Stimulated activated CD4-positive, alpha-beta T cell treated with anti-CD3 and anti-CD28 coated beads, TNF-alpha, amount 100 ng/mL, for 24 hours (primary cell): ENCODE measurements around the gene PLCD1.
A peak's percentile ranks its signal among the peaks of the same experiment; 100 is the strongest.
"Not testable (repeated sequence)": the region's sequence is repeated elsewhere in the genome, so short reads cannot be mapped to it uniquely, and the experiment has no call there.

Source experiments
- DNase-seq, 3 experiments: peaks; one replicate each; pipeline ENCODE4 v3.0.0-alpha.2; 2020; ENCODE audit warnings: low read depth in 3 of 3

The PLCD1 gene

DNA sequence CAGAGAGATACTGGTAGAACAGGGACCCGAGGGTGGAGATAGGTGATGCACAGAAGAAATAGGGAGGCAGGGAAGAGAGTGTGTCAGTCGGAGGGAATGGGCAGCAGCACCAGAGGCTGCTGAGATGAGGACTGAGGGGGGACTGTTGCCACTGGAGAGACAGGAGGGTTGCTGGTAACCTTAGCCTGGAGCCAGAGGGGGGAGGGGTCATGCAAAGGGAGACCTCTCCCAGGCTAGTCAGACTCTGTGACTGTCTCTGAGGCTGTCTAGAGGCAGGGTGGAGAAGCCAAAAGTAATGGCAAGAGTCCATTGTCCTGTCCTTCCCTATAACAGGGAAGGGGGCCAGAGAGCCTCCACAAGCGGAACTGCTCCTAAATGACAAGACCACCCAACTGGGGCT, 7.5 kb upstream of the PLCD1 start:
- no peak for DNase-seq

DNA sequence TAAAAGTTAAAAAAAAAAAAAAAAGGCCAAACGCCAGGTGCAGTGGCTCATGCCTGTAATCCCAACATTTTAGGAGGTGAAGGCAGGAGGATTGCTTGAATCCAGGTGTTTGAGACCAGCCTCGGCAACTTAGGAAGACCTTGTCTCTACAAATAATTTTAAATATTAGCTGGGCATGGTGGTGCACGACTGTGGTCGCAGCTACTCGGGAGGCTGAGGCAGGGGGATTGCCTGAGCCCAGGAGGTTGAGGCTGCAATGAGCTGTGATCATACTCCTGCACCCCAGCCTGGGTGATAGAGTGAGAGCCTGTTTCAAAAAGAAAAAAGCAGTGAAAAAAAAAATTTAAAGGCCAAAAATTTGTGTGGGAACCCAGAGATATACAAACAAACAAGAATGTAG, 6.8 kb upstream of the PLCD1 start:
- DNase-seq, result no peak

DNA sequence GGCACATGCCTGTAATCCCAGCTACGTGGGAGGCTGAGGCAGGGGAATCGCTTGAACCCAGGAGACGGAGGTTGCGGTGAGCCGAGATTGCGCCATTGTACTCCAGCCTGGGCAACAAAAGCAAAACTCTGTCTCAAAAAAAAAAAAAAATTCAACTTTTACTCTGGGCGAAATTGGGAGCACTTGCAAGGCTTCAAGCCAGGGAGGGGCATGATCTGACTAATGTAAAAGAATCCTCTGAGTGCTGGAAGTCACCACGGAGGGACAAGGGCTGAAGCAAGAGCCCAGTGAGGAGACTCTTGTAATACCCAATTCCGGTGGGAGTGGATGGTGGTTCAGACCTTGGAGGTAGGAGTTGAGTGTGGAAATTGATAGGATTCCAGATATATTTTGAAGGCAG, 4.9 kb upstream of the PLCD1 start:
- DNase-seq, result not testable (repeated sequence)

DNA sequence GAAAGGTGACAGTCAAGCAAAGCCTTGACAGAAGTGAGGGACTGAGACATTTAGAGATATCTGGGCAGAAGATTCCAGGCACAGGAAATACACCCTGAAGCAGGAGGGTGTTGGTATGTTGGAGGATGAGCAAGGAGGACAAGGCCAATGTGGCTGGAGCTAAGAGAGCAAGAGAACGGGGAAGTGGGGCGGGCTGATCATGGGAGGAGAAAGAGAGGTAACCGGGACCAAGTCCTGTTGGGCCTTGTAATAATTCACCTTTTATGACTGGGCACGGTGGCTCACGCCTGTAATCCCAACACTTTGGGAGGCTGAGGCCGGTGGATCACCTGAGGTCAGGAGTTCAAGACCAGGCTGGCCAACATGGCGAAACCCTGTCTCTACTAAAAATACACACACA, 4.1 kb upstream of the PLCD1 start:
- DNase-seq, result not testable (repeated sequence)

DNA sequence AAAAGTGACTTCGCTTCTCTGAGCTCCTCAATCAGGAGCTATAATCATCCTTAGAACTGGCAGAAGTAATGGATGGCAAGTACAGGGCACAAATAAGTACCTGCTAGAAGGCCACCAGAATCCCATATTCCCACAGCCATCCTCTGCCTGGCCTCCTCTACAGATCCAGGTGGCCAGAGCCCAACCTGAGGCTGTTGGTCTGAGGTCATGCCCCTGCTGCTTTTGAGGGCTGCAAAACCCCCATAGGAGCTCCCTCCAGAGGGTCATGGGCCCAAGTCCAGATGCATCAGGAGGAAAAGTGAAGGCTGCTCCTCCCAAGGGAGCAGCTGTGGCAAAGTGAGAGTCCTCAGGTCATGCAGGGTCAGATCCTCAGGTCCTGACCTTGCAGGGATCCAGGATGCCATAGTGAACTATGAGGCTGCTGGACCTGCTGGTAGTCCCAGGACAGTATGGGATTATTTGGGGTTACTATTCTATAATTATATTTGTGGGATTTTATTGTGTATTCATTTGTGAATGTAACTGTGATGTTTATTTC, 3.0 kb upstream of the PLCD1 start:
- DNase-seq, result no peak

DNA sequence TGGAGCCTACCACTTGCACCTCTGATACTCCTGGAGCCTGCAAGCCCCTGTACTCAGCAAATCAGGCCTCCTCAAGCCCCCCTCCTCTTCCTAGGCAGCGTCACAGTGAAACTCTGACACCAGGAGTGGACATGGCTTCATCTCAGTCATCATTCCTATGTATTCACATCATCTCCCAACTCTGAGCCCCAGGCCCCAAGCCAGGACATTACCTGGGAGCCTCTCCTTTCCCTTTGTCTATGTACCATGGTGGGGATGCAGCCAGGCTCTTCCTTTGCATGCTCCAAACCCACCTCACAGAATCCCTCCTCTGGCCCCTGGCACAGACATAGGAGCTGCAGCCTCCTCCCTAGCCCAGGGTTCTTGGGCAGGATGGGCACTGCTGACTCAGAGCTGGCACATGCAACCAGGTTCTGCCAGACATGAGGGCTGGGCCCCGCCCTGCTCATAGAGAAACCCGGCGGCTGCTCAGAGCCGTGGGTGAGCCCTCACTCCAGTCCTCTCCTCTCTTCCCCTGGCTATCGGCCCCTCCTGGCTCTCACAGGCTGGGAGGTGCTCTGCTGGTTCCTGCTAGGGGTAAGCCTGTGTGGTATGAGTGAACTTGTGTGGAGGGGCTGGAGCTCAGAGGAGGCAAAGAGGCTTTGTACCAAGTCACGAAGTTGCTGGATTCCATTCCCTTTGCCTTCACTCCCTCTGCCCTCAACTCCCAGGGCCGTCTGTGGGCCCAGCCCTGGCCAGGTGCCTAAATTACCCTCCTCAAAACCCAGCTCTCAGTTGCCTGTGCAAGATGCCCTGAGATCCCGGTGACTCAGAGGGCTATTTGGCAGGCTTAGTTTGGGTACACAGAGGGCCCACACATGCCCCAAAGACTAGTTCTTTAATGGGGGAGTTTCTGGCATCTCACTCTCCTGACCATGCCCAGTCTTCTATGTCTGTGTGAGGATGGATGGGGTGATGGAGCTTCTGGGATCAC, 1.9 kb upstream of the PLCD1 start:
- DNase-seq, result peak in 1 of 3 experiments; percentile 43

DNA sequence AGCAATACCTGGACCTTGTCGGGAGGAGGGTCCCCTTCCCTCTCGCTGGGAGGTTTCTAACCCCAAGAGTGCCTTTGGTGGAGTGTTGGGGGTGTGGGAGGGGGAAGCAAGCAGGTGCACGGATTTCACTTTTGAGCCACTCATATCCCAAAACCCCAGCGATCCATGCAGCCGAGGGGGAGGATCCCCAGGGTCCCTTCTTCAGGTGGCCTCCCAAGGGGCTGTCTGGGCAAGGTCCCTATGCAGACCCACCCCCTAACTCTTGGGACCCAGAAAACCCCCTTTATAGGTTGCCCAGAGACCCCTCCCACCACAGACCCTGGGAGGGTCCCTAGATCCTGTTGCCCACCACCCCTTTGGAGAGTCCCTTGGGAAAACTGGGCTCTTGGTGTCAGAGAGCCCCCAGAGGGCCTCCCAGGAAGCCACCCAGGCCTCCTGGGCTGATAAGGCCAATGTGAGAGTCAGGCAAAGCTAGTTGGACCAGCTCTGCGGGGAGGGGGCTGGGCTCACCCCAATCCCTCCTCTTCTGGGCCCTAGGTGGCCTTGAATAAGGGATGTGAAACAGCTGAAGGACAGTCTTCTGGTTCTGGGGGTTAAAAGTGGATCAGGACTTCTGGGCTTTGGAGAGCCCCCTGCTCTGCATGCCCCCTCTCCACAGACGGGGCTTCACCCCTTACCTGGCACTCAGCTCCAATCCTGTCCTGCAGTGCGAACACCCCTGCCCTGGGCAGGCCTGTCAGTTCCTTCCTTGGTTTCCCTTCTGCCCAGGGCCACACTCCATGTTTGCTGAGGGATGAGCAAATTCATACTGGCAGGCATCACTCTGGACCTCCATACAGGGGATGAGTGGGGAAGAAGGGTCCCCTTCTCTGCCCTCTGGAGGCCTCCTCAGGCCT, 932 bp upstream of the PLCD1 start:
- DNase-seq, result no peak

DNA sequence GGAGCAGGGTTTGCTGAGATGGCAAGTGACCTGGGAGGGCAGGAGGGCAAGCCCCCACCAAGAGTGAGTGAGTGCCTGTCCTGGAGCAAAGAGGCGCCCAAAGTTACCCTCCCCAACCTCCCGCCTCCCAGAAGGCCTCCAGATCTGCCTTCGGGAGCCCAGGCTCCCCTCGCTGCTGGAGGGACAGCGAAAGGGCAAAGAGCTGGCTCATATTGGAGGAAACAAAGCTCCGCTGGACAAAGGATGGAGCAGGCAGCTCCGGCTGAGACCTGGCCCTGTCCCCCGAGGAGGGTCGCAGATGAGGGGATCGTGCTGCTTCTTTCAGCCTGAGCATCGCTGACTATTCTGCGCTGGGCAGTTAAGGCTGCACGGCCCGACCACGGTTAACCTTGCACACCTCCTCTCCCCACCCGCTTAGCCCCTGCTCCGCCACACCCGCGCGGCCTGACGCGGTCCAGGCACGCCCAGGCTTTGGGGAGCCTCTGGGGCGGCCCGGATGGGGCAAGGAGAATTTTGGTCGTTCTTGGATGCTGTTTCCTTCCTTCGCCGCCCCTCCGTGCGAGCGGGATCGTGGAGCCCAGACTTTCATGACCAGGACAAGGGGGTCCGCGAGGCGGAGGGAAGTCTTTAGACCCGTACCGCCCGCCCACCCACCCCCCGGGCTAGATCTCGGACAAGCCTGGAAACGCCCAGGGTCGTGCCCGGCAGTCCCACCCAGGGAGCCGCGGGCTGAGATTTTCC, 651 bp downstream of the PLCD1 start:
- no peak for DNase-seq

DNA sequence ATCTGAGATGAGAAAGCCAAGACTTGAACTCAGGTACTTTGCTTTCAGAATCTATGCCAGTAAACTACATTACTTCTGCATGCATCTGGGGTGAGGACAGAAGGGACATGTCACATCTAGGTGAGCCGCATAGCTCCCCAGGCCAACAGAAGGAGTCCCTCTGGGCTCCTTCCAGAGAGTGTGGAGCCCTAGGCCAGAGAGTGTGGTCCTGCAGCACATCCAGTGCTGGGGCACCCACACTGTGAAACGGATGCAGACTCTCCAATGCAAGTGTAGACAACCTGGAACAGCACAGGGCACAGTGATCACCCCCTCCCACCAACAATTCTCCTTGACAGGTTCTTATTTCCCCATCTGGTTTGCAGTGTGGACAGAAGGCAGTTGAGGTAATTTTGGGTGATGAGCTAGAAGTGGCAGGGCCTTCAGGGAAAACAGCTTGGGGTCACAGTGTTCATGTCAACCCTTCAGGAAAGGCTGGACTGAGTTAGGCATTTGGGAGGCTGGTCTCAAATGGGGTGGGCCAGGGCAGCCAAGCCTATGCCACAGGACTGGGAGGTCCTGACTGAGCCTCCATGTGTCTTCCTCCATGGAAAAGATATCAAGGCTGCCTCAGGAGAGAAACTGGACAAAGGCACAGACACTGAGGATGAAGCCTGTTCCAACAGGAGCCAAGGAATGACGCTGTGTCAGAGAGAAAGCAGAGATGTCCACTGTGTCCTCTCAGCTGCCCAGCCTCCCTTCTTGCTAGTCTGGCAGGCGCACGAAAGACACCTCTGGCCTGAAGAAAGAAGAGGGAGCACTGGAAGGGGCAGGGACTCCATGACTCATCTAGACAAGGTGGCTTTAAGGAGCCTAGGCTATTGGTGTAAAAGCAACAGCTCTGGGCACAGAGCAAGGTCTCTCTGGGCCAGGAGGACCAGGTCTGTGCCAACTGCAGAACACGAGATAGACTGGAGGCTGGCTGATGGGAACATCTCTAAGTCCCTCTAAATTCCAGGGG, 1.7 kb downstream of the PLCD1 start:
- DNase-seq, result no peak

DNA sequence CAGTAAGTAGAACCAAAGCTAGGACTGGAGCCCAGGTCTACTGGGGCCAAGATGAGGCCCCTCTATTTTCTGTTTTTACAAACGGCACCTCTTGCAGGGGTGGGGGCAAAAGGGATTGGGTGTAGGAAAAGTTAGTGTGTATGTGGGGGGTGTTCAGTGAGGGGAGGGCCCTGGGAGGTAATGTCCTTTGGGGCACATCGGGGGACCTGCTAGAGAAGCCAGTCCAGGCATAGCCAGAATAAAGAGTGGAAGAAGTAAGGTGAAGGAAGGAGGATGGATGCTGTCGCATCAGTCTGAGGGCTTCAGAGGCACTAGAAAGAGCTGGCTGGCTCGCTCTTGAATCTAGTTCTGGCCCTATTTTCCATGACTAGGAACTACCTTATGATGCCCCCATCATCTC, 2.6 kb downstream of the PLCD1 start:
- no peak for DNase-seq

DNA sequence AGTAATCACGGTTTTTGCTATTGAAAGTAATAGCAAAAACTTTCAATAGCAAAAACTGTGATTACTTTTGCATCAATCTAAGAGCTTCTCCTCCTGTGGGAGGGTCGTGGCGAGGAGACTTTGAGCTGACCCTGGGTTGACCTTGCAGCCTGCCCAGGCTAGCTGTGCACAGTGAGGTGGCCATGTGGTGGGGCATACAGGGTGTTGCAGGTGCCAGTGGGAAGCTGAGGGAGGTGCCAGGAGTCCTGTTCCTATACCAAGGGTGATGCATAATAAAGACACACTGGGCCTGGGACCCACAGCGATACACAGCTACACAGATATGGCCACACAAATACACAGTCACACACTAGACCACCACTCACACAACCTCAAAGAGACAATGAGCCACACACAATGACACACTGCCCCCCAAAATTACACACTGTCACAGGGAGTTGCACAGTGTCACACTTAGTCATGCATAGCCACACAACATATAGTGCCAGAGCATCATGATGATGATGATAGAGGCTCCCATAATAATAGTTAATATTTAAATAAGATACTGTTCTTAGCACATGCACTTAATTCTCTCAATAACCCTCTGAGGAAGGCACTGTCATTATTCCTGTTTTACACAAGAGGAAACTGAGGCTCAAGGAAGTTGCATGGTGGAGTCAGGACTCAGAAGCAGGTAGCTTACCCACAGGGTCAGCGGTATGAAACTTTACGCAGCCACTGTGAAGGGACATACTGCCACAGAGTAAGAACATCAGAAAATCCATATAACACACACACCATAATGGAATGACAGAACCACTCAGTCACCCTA, 6.3 kb downstream of the PLCD1 start:
- no peak for DNase-seq

DNA sequence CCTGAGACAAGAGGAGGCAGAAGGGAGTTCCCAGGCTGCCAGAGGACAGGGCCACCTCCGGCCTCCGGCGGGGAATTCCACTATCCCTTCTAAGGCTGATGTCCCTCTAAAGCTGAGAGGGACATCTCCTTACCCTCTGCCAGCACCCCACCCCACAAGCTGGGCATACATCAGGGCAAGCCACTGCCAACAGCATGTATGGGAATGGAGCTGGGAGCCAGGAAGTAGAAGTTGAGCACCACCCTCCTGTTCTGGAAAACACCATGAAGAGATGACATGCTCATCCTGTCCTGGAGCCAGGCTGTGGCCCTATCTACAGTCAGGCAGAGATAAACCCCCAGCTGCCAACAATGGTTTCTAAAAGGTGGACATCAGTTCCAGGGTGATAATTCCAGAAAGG, 7.1 kb downstream of the PLCD1 start:
- no peak for DNase-seq

DNA sequence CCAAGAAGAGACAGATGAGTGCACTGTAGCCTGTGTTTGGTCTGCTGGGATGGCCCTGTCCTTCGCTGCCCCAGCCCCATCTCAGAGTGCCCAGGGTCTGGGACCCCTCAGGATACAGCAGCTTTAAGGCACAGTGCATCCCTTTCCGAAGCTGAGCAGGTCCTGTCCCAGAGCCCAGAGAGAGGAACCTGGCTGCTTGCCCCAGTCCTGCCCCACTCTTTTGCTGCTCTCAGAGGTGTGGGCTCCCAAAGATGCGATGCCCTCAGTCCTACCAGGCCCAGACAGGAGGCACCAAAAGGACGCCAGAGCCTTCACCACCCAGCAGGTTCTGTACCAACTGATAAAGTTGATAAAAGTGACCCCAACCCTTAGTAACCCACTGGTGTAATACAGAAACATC, 8.2 kb downstream of the PLCD1 start:
- DNase-seq, result no peak

DNA sequence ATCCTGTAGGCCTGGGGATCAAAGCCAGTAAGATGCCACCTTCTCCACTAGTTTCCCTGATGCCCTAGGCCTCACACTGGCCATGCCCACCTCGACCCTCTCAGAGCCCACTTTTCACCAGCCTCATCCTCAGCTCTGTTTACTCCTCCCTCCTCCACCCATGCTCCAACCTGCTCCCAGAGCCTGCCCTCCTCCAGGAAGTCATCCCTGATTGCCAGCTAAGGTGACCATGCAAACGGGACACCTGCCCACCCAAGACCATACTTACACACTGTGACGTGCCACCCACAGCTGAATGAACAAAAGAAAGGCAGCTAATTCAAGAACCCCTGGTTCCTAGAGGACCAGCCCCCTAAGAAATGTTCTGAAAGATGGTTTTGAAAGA, 9.1 kb downstream of the PLCD1 start:
- no peak for DNase-seq

DNA sequence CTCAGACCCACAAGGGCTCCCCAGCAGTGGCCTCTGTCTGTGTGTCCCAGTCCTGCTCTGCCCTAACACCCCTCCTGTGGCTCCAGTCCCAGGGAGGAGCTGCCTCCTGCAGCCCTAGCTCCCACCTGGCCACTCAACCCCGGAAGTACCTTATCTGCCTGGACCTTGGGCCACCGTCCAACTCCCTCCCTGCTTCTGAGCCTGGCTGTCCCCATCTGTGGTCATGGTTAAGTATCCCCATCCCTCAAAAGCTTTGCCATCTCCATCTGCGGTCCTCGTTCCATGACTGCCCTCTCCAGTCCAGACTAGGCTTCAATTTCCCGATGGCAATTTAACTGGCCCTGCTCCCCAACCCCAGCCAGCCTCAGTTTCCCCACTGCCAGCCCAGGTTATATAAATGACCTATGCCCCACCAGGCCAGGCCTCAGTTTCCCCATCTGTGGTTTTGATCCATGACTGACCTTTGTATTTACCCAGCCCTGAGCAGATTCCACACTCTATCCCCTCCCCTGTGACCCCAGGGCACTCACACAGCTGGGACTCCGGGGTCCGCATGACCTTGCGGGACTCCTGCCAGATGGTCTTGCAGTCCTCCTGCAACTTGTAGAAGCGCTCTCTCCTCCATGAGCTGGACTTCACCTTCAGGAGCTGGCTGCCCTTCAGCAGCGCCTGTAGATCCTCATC, 9.6 kb downstream of the PLCD1 start:
- DNase-seq, result no peak

DNA sequence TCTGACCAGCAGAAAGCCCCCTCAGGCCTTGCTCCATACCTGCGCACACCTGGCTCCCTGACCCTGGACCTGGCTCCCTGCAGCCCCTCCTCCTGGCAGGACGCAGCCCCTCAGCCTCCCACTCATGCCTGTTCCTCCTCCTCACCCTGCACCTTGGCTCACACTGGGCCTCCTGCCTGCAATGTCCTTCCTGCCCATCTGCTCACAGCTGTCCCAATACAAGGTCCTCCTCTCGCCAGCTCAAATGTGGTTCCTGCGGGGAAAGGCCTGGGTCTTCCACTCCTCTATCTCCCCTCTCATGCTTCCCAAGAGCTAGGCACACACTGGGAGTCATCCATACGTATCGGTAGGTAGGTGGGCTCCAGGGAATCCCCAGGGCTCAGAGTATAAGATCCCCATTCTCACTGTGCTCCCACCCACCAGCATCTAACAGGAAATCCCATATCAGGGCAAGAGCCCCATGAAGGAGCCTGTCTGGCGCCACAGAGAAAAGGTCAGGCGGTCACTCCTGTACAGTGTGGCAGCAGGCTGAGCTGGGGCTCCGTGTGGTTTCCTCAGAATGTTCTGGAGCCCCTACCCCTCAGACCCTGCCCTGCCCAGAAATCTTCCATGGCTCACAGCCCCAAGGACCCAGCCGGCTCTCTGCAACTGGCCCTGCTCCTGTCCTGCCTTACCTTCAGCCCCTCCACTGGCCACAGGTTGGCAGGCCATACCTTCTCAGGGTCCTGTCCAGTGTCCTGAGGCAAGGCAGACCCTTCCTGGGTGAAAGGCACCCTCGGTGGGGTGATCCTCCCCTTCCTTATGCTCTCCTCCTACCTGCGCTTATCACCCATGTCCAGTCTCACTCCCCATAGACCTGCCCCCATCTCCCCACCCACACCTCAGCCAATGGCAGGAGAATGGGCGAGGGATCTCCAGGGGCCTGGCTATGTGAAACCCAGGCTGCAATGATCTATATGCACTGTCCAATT, 10.9 kb downstream of the PLCD1 start:
- no peak for DNase-seq

DNA sequence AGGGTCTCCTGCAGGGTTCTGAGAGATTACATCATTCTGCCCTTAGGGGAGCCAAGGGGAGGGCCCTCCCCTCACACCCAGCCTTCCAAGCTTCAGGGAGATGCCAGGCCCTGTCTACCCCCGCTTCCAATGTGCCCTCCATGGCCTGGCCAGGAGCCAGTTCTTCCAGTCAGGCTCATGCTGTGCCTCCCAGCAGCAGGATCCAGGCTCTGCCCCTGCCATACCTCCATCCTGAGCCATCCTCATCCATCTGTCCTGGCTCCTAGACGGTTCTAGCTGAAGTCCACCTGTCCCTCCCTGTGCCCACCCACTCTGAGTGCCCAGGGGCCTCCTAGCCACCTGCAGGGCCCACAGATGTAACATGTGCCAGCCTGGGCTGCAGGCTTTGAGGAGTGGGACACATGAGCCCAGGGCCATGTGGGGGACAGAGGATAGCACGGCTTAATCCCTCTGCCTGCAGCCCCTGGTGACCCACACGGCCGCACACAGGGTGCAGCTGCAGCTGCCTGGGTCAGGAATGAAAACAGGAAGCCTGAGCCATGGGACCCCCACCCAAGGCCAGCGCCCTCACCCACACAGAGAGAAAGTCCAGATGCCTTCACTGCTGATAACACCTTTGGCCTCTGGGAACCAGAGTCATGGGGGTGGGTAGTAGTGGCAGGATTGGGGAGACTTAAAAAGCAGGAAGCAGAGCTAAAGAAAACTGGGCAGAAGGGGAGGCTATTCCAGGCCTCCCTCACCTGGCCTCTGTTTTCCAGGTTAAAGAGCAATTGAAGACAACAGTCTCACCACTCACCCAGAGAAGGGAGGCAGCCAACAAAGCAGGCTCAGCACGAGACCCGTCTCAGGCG, 11.8 kb downstream of the PLCD1 start:
- no peak for DNase-seq
